Measurements from ENCODE around the gene ERC1.
"Not testable (repeated sequence)": the region's sequence is repeated elsewhere in the genome, so short reads cannot be mapped to it uniquely, and the experiment has no call there.

The ERC1 gene

GRCh38 chr12:989051-989450, 2.0 kb upstream of the ERC1 start:
- no peak for DNase-seq

- peak; percentile 88 for DNase-seq
These were observed 1.0 kb upstream of the ERC1 start for GRCh38 chr12:989751-990660.

GRCh38 chr12:991350-992333, 619 bp downstream of the ERC1 start:
- DNase-seq, result peak; percentile 76

GRCh38 chr12:992647-993046, 1.6 kb downstream of the ERC1 start:
- no peak for DNase-seq

GRCh38 chr12:996881-997280, 5.9 kb downstream of the ERC1 start:
- DNase-seq, result no peak

GRCh38 chr12:997505-997904, 6.5 kb downstream of the ERC1 start:
- no peak for DNase-seq

- DNase-seq, result no peak
These were observed 7.2 kb downstream of the ERC1 start for GRCh38 chr12:998020-998874.

GRCh38 chr12:999736-1000135, 8.7 kb downstream of the ERC1 start:
- DNase-seq, result not testable (repeated sequence)

GRCh38 chr12:1001507-1001906, 10.5 kb downstream of the ERC1 start:
- no peak for DNase-seq

GRCh38 chr12:1003600-1004271, 12.7 kb downstream of the ERC1 start:
- DNase-seq, result no peak

GRCh38 chr12:1006255-1006654, 15.2 kb downstream of the ERC1 start:
- peak; percentile 49 for DNase-seq

- no peak for DNase-seq
These were observed 16.3 kb downstream of the ERC1 start for GRCh38 chr12:1007276-1007675.

- DNase-seq, result no peak
These were observed 17.0 kb downstream of the ERC1 start for GRCh38 chr12:1007994-1008393.

- DNase-seq, result no peak
These were observed 20.1 kb downstream of the ERC1 start for GRCh38 chr12:1011091-1011490.

GRCh38 chr12:1013618-1014489, 22.8 kb downstream of the ERC1 start:
- DNase-seq, result peak; percentile 76

- no peak for DNase-seq
These were observed 28.3 kb downstream of the ERC1 start for GRCh38 chr12:1019283-1019682.

- no peak for DNase-seq
These were observed 29.4 kb downstream of the ERC1 start for GRCh38 chr12:1020389-1020788.

GRCh38 chr12:1022032-1022970, 31.3 kb downstream of the ERC1 start:
- no peak for DNase-seq

- no peak for DNase-seq
These were observed 39.8 kb downstream of the ERC1 start for GRCh38 chr12:1030779-1031178.

- DNase-seq, result no peak
These were observed 43.2 kb downstream of the ERC1 start for GRCh38 chr12:1034243-1034642.
